ENCODE data around the gene FGF18.
"Not testable (repeated sequence)": the region's sequence is repeated elsewhere in the genome, so short reads cannot be mapped to it uniquely, and the experiment has no call there.

Gene FGF18

GRCh38 chr5:171497494-171497893 is 78.0 kb downstream of the FGF18 start:
- DNase-seq (ENCODE audit: low read depth), result not testable (repeated sequence)

DNA sequence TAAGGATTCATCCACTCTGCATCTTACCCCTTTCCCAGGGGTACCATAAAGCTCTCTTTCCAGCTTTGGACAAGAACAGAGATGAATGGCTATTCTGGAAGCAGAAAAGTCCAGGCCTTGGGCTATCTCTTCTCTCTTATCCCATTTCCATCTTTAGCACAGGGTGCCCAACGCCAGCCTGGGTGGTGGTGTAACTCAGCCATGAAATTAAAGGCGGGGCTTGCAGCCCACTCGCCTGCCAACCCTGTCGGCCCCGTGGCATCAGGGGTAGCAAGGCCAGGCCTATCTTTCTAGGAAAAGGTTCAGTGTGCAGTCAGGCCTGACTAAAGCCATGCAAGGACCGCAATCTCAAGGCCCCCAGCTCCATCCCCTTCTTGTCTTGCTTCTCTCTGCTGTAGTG is 78.7 kb downstream of the FGF18 start:
- DNase-seq (ENCODE audit: low read depth), result no peak

- no peak for DNase-seq (ENCODE audit: low read depth)
Observed at GRCh38 chr5:171499611-171500010, 80.2 kb downstream of the FGF18 start.

- no peak for DNase-seq (ENCODE audit: low read depth)
Observed at GRCh38 chr5:171505473-171506043, 86.1 kb downstream of the FGF18 start.

- DNase-seq (ENCODE audit: low read depth), result no peak
Observed at GRCh38 chr5:171506951-171507350, 87.5 kb downstream of the FGF18 start.
